NCI-H345 (cell line): ENCODE data around the gene PRRC1.
"Not testable (repeated sequence)": the region's sequence is repeated elsewhere in the genome, so short reads cannot be mapped to it uniquely, and the experiment has no call there.

Experiments
- DNase-seq: peaks from one replicate; lab custom pipeline; 2025; lab: John Stamatoyannopoulos, UW

PRRC1 gene

GRCh38 chr5:127517480-127518318, at the start of gene PRRC1:
Gene PRRC1 (plus strand): TSS chr5:127517640. CDS start chr5:127523480, 5,840 bp downstream.
- DNase-seq, result peak; percentile 77

GRCh38 chr5:127471211-127471610, 46.2 kb upstream of the PRRC1 start:
- no peak for DNase-seq

GRCh38 chr5:127472700-127473099, 44.7 kb upstream of the PRRC1 start:
- DNase-seq, result no peak

DNA sequence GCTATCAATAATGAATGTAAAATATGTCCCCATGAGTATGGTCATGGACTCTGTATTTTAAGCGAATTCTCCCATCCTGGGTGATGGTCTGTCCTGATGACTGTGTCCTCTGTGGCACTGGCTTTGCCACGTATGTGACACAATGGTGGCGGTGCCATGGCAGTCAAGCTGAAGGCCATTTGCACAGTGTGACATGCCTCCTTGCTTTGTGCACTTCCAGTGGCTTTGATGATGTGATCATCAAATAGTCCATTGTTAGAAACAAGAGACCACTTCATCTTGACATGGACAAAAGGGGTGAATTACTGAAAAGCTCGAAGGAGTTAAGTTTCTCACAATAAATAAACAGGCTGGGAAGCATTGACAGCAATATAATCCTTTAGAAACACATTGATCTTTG, 31.0 kb upstream of the PRRC1 start:
- DNase-seq, result no peak

GRCh38 chr5:127492854-127493738, 24.3 kb upstream of the PRRC1 start:
- DNase-seq, result peak; percentile 61

- DNase-seq, result no peak
These were observed 18.9 kb upstream of the PRRC1 start for GRCh38 chr5:127498548-127498947.

DNA sequence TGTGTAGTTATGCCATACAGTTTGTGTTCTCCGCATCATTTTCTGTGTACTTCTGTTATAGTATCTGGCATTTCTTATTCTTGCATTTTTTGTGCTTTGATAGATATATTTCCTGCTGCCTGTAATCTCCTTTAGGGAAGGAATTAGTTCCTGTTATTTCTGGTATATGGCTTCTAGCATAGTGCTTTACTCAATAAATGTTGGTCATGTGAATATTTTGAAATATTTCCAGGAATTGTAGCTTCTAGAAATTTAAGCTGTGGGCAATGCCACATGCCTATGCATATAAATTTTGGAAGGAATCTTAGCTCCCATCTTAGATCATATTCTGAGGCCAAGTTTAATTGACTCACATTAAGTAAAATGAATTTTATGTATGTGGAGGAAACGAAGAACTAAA, 11.5 kb upstream of the PRRC1 start:
- DNase-seq, result no peak

- no peak for DNase-seq
These were observed 10.8 kb upstream of the PRRC1 start for GRCh38 chr5:127506616-127507015.

- DNase-seq, result no peak
These were observed 8.6 kb upstream of the PRRC1 start for GRCh38 chr5:127508644-127509373.

GRCh38 chr5:127513408-127513970, 4.0 kb upstream of the PRRC1 start:
- DNase-seq, result no peak

- DNase-seq, result no peak
These were observed 2.6 kb upstream of the PRRC1 start for GRCh38 chr5:127514816-127515215.

- DNase-seq, result peak; percentile 63
These were observed 1.6 kb upstream of the PRRC1 start for GRCh38 chr5:127515693-127516440.

DNA sequence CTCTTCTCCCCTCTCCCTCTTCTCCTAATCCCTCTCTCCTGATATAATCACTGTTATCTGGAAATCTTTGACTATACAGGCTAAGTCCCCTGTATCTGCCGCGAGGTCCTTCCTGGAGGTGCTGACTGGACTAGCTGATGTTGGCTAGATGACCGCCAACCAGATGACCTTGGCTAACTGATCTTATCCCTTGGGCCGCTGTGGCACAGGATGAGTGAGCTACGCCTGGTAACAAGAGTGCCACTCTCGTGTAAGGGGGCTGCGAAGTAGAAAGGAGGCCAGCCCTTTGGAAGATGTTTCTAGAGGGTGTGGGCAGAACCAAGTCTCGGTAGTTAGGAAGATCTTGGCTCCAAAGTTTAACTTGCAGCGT, 345 bp upstream of the PRRC1 start:
- DNase-seq, result no peak

GRCh38 chr5:127518319-127518621, 830 bp downstream of the PRRC1 start:
- peak; percentile 33 for DNase-seq

DNA sequence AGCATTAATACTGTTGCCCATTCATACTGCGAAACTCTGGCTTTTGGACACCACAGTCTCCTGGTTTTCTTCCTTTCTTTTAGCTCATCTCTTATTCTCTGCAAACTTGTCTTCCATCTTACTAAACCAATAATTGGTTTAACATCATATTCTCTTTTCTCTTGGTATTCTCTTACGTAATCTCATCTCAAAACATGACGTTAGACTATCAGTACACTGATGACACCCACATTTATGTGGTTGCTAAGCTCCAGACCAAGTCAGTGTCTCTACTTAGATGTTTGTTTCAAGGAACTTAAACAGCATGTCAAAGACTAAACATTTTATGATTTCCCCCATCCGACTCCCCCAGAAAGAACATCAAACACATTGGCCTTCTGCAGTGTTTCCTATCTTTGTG, 2.1 kb downstream of the PRRC1 start:
- no peak for DNase-seq

- DNase-seq, result no peak
These were observed 3.8 kb downstream of the PRRC1 start for GRCh38 chr5:127521138-127521770.

- DNase-seq, result no peak
These were observed 7.7 kb downstream of the PRRC1 start for GRCh38 chr5:127525181-127525580.

- no peak for DNase-seq
These were observed 12.7 kb downstream of the PRRC1 start for GRCh38 chr5:127529904-127530682.

DNA sequence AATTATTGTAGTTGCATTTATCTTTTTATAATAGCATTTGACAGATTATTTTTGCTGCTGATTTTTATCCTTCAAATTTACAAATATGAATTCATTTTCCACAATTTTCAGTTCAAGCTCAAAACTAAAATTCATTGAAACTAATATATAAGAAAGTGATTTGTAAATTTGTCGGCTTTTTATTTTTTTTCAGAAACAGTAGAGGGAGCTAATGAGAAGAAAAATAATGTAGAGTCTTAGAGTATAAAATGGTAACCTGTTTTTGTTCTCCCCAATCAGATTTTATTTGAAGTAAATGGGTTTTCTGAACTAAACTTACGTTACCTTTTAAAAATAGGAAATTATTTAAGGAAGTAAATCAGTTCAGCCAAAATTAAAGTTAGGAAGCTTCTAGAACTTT, 19.2 kb downstream of the PRRC1 start:
- no peak for DNase-seq

- DNase-seq, result not testable (repeated sequence)
These were observed 23.1 kb downstream of the PRRC1 start for GRCh38 chr5:127540553-127540952.
